GM23338 (cell line): ENCODE results near the gene ART1. TPM values are rescaled to one million over a fixed set of nuclear protein-coding genes. Genes with fewer than 3 reads are reported as not detected.

Experiments
- ATAC-seq: fragments of 200-7000 bp; cut with Tn5 transposase; 3 replicates; pipeline ENCODE4 v1.9.1; 2020
- DNase-seq: peaks from one replicate; pipeline ENCODE4 v3.0.0-alpha.2; 2015; ENCODE audit warnings: low spot score
- H2AFZ ChIP-seq: fragments of 200-600 bp; sonication (generic); 2 replicates; pipeline ENCODE4 v1.8.0; 2016; ENCODE audit warnings: antibody characterized with exemption, mild to moderate bottlenecking, moderate library complexity
- H3F3A ChIP-seq: fragments of 200-600 bp; sonication (generic); replicated peaks from 2 replicates; pipeline ENCODE4 v1.8.0; 2017; ENCODE audit warnings: antibody characterized with exemption, mixed run types, low read depth
- H3K27ac ChIP-seq: fragments of 200-600 bp; sonication (generic); 2 replicates; pipeline ENCODE4 v1.6.1; 2016; ENCODE audit warnings: low read depth
- H3K27me3 ChIP-seq: fragments of 200-600 bp; sonication (generic); 2 replicates; pipeline ENCODE4 v1.8.0; 2016; ENCODE audit warnings: mild to moderate bottlenecking, mixed run types, moderate library complexity; ENCODE audit not compliant: insufficient read depth
- H3K36me3 ChIP-seq: fragments of 200-600 bp; sonication (generic); 2 replicates; pipeline ENCODE4 v1.8.0; 2016; ENCODE audit warnings: mild to moderate bottlenecking; ENCODE audit not compliant: insufficient read depth
- H3K4me1 ChIP-seq: fragments of 200-600 bp; sonication (generic); 2 replicates; pipeline ENCODE4 v1.8.0; 2016; ENCODE audit warnings: mild to moderate bottlenecking, moderate library complexity; ENCODE audit not compliant: insufficient read depth
- H3K4me2 ChIP-seq: fragments of 200-600 bp; sonication (generic); 2 replicates; pipeline ENCODE4 v1.7.1; 2017; ENCODE audit warnings: mixed run types
- H3K4me3 ChIP-seq: fragments of 200-600 bp; sonication (generic); 2 replicates; pipeline ENCODE4 v1.6.1; 2016; ENCODE audit warnings: mixed run types
- H3K79me2 ChIP-seq: fragments of 200-600 bp; sonication (generic); replicated peaks from 2 replicates; pipeline ENCODE4 v1.8.0; 2017; ENCODE audit warnings: mild to moderate bottlenecking; ENCODE audit not compliant: insufficient read depth
- H3K9me2 ChIP-seq: fragments of 200-600 bp; sonication (generic); 2 replicates; pipeline ENCODE4 v1.8.0; 2017; ENCODE audit not compliant: insufficient read depth
- H4K20me1 ChIP-seq: fragments of 200-600 bp; sonication (generic); replicated peaks from 2 replicates; pipeline ENCODE4 v1.8.0; 2017; ENCODE audit warnings: mild to moderate bottlenecking; ENCODE audit not compliant: insufficient read depth
- H3K27ac Mint-ChIP-seq: 2 replicates; pipeline ENCODE4 v1.8.0; 2020; ENCODE audit warnings: inconsistent platforms, mild to moderate bottlenecking, moderate library complexity, mixed read lengths
- H3K27me3 Mint-ChIP-seq: 3 replicates; pipeline ENCODE4 v1.8.0; 2022; ENCODE audit warnings: low read depth, mild to moderate bottlenecking, moderate library complexity, mixed read lengths, inconsistent platforms; ENCODE audit not compliant: insufficient read depth, poor library complexity
- H3K36me3 Mint-ChIP-seq: 3 replicates; pipeline ENCODE4 v1.8.0; 2021; ENCODE audit warnings: low read depth, mild to moderate bottlenecking, inconsistent platforms, moderate library complexity, mixed read lengths
- H3K4me1 Mint-ChIP-seq: 3 replicates; pipeline ENCODE4 v1.8.0; 2020; ENCODE audit warnings: mild to moderate bottlenecking, inconsistent platforms, mixed read lengths
- H3K4me3 Mint-ChIP-seq: 3 replicates; pipeline ENCODE4 v1.8.0; 2021; ENCODE audit warnings: moderate library complexity, mild to moderate bottlenecking, inconsistent platforms, mixed read lengths
- H3K9me3 Mint-ChIP-seq: 3 replicates; pipeline ENCODE4 v1.8.0; 2020; ENCODE audit warnings: moderate library complexity, mild to moderate bottlenecking, inconsistent platforms, mixed read lengths
- CREB1 ChIP-seq: fragments of 250-450 bp; sonication (Bioruptor Pico); IDR thresholded peaks from 2 replicates; pipeline ENCODE4 v1.5.0; 2020; ENCODE audit warnings: low read depth, mild to moderate bottlenecking, moderate library complexity
- EZH2 ChIP-seq: fragments of 200-600 bp; sonication (generic); IDR thresholded peaks from one replicate; pipeline ENCODE4 v1.8.0; 2017; ENCODE audit warnings: antibody characterized with exemption, mild to moderate bottlenecking, low read depth; ENCODE audit not compliant: unreplicated experiment
- EZH2phosphoT487 ChIP-seq: fragments of 200-600 bp; sonication (generic); IDR thresholded peaks from one replicate; pipeline ENCODE4 v1.8.1; 2018; ENCODE audit warnings: antibody characterized with exemption; ENCODE audit not compliant: unreplicated experiment
- JUNB ChIP-seq: IDR thresholded peaks from one replicate; pipeline ENCODE4 v1.6.1; 2016; ENCODE audit warnings: antibody characterized with exemption; ENCODE audit not compliant: unreplicated experiment
- NANOG ChIP-seq: IDR thresholded peaks from 2 replicates; pipeline ENCODE4 v1.6.1; 2016; ENCODE audit warnings: antibody characterized with exemption, borderline replicate concordance
- POLR2AphosphoS5 ChIP-seq: IDR thresholded peaks from 2 replicates; pipeline ENCODE4 v1.6.1; 2016; ENCODE audit warnings: antibody characterized with exemption, low read depth
- STAT1 ChIP-seq: IDR thresholded peaks from one replicate; pipeline ENCODE4 v1.6.1; 2016; ENCODE audit warnings: antibody characterized with exemption; ENCODE audit not compliant: unreplicated experiment
- ZNF114 ChIP-seq: fragments of 250-450 bp; sonication (Bioruptor Pico); IDR thresholded peaks from 2 replicates; pipeline ENCODE4 v1.5.0; 2020; ENCODE audit warnings: mild to moderate bottlenecking, moderate library complexity
- ZNF331 ChIP-seq: fragments of 250-450 bp; sonication (Bioruptor Pico); IDR thresholded peaks from 2 replicates; pipeline ENCODE4 v1.5.0; 2020; ENCODE audit warnings: low read depth, mild to moderate bottlenecking, moderate library complexity
- polyA plus RNA-seq: library from polyadenylated mRNA; unstranded; fragments of >200 nt; fragmentation: Nextera tagmentation; extraction: Ambion mirVana; gene quantifications from 2 replicates; pipeline ENCODE4 v1.2.1, GENCODE V29; 2016
- total RNA-seq: library from RNA; depleted of rRNA; stranded (reverse); fragments of >200 nt; shearing (Covaris generic); gene quantifications from 2 replicates; pipeline ENCODE4 v1.2.3, GENCODE V29; 2014
- TF ChIP-seq, protein P1 (sequence below): fragments of 250-450 bp; sonication (Bioruptor Pico); IDR thresholded peaks from 2 replicates; pipeline ENCODE4 v1.5.0; 2020; ENCODE audit warnings: mild to moderate bottlenecking, moderate library complexity
- TF ChIP-seq, protein P2 (sequence below): IDR thresholded peaks from 2 replicates; pipeline ENCODE4 v1.6.1; 2016; ENCODE audit warnings: antibody characterized with exemption
- TF ChIP-seq, protein P3 (sequence below), 2 experiments: fragments of 200-600 bp in 1 of 2; sonication (generic) in 1 of 2; conservative IDR thresholded peaks; 2 replicates each; pipeline versions ENCODE4 v1.5.1 to v1.6.1; 2016 to 2017; ENCODE audit warnings: antibody characterized with exemption in 2 of 2, low read depth in 2 of 2, mild to moderate bottlenecking in 2 of 2, moderate library complexity in 1 of 2

The ART1 gene
- total and polyA plus RNA-seq, 2 experiments from 2014 or later, result not detected

DNA sequence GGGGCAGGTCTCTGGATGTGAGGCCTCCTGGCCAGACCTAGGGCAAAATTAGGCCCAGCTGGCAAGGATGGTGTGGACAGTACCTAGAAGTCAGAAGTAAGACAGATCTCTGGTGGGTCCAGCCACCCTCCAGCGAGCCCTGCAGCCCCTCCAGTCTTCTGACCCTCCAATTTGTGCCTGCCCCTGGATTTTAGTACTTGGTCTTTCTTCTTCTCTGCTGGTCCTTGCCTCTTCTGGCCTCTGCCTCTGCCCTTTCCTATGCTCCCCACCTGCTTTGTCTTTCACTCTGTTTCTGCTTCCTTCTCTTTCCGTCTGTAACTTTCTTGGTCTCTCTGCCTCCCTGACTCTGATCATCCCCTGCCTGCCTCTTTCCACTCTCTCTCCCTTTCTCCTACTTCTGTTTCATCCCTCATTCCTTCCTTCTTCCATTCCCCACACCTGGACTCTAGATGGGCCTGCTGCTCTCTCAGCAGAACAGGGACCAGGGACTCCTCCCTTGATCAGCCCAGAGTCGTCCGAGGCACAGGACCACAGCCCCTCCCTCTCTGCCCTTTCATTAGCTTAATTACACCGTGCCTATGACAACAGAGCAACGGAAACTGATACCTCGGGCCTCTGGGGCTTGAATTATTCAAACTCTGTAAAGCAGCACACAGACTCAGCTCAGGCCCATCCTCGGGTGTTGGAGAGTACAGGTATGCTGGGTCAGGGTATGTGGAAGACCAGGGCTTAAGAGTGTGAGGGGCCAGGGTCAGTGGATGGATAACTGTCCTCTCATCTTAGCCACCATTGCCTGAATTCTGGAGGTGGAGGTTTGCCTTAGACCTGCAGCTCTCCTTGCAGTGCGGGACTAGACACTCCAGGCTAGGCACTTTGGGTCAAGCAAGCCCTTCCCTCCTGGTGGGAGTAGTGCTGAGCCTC is 26.7 kb downstream of the ART1 start, which contains the start of gene CHRNA10:
TSS of gene CHRNA10 (minus strand) at position 51 of the 921 bp plus-strand sequence. CDS start 72 bp downstream, outside the sequence.
- no peak for TF ChIP-seq EZH2
- Histone ChIP-seq H3K9me2 (no peaks in the 10 kb centered on the region), H3K27me3 (no peaks in the 10 kb centered on the region), H3K4me2 (no peak within 1 kb of the TSS), H3K4me3 (no peak within 1 kb of the TSS), H4K20me1 (no peaks in the 10 kb centered on the region; the same call in 1 of the 2 replicates), H3K27ac (no peak within 1 kb of the TSS), H2AFZ (no peak within 1 kb of the TSS), H3K4me1 (no peaks in the 10 kb centered on the region), H3K36me3 (peaks cover 18% of the 10 kb centered on the region), H3K79me2 (no peaks in the 10 kb centered on the region), H3F3A (no peaks in the 10 kb centered on the region)
- H3K4me3 Mint-ChIP-seq, result no peak within 1 kb of the TSS
- H3K36me3 Mint-ChIP-seq, result peaks cover 56% of the 10 kb centered on the region
- peaks cover 2% of the 10 kb centered on the region for H3K27me3 Mint-ChIP-seq
- peak; percentile 53 for ATAC-seq
- no peaks in the 10 kb centered on the region for H3K9me3 Mint-ChIP-seq
- peak within 1 kb of the TSS; percentile 27; the same call in 1 of the 2 replicates for H3K27ac Mint-ChIP-seq
- peak; percentile 32 for DNase-seq
- peaks cover 8% of the 10 kb centered on the region for H3K4me1 Mint-ChIP-seq

DNA sequence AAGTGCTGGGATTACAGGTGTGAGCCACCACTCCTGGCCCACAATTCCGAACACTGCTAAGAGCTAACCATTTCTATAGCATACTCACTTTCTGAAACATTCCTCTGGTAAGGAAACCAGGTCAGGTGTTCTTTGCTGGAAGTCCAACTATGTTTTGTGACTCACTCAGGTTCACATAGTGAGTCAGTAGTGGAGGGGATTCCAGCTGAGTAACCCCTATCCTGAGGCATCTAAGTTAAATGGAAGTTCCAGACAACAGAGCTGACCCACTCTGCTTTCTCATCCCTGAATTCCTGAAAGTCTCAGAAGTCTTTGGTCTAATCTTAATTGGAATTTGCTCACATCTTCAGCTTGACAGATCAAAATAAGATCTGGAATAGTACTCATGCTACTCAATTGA is 29.3 kb downstream of the ART1 start:
- H4K20me1 ChIP-seq, result no peaks in the 10 kb centered on the region; the same call in 1 of the 2 replicates
- H3K36me3 Mint-ChIP-seq, result peaks cover 74% of the 10 kb centered on the region
- H2AFZ ChIP-seq, result no peak overlapping the region
- H3K27ac Mint-ChIP-seq, result no peak overlapping the region; the same call in 1 of the 2 replicates
- no peaks in the 10 kb centered on the region for H3K9me3 Mint-ChIP-seq
- no peak overlapping the region for H3K27ac ChIP-seq
- H3K4me1 Mint-ChIP-seq, result peaks cover 8% of the 10 kb centered on the region
- no peaks in the 10 kb centered on the region for H3K27me3 Mint-ChIP-seq
- no peak overlapping the region for H3K4me2 ChIP-seq
- DNase-seq (no peak), ATAC-seq (no peak)
- no peaks in the 10 kb centered on the region for H3K4me1 ChIP-seq
- no peaks in the 10 kb centered on the region for H3K79me2 ChIP-seq
- peaks cover 41% of the 10 kb centered on the region for H3K36me3 ChIP-seq
- H3K9me2 ChIP-seq, result no peaks in the 10 kb centered on the region
- H3K4me3 Mint-ChIP-seq, result no peak overlapping the region
- H3K4me3 ChIP-seq, result no peak overlapping the region
- H3K27me3 ChIP-seq, result no peaks in the 10 kb centered on the region
- 0 out of 2 replicates have a peak, but pooled peaks cover 1% of the 10 kb centered on the region for H3F3A ChIP-seq
- TF ChIP-seq EZH2 (no peak), STAT1 (no peak), CREB1 (CRISPR knock-in tag) (no peak), ZNF114 (CRISPR knock-in tag) (no peak), JUNB (no peak), EZH2phosphoT487 (no peak), POLR2AphosphoS5 (no peak), ZNF331 (CRISPR knock-in tag) (no peak), NANOG (no peak)
- TF ChIP-seq, protein P1, sequence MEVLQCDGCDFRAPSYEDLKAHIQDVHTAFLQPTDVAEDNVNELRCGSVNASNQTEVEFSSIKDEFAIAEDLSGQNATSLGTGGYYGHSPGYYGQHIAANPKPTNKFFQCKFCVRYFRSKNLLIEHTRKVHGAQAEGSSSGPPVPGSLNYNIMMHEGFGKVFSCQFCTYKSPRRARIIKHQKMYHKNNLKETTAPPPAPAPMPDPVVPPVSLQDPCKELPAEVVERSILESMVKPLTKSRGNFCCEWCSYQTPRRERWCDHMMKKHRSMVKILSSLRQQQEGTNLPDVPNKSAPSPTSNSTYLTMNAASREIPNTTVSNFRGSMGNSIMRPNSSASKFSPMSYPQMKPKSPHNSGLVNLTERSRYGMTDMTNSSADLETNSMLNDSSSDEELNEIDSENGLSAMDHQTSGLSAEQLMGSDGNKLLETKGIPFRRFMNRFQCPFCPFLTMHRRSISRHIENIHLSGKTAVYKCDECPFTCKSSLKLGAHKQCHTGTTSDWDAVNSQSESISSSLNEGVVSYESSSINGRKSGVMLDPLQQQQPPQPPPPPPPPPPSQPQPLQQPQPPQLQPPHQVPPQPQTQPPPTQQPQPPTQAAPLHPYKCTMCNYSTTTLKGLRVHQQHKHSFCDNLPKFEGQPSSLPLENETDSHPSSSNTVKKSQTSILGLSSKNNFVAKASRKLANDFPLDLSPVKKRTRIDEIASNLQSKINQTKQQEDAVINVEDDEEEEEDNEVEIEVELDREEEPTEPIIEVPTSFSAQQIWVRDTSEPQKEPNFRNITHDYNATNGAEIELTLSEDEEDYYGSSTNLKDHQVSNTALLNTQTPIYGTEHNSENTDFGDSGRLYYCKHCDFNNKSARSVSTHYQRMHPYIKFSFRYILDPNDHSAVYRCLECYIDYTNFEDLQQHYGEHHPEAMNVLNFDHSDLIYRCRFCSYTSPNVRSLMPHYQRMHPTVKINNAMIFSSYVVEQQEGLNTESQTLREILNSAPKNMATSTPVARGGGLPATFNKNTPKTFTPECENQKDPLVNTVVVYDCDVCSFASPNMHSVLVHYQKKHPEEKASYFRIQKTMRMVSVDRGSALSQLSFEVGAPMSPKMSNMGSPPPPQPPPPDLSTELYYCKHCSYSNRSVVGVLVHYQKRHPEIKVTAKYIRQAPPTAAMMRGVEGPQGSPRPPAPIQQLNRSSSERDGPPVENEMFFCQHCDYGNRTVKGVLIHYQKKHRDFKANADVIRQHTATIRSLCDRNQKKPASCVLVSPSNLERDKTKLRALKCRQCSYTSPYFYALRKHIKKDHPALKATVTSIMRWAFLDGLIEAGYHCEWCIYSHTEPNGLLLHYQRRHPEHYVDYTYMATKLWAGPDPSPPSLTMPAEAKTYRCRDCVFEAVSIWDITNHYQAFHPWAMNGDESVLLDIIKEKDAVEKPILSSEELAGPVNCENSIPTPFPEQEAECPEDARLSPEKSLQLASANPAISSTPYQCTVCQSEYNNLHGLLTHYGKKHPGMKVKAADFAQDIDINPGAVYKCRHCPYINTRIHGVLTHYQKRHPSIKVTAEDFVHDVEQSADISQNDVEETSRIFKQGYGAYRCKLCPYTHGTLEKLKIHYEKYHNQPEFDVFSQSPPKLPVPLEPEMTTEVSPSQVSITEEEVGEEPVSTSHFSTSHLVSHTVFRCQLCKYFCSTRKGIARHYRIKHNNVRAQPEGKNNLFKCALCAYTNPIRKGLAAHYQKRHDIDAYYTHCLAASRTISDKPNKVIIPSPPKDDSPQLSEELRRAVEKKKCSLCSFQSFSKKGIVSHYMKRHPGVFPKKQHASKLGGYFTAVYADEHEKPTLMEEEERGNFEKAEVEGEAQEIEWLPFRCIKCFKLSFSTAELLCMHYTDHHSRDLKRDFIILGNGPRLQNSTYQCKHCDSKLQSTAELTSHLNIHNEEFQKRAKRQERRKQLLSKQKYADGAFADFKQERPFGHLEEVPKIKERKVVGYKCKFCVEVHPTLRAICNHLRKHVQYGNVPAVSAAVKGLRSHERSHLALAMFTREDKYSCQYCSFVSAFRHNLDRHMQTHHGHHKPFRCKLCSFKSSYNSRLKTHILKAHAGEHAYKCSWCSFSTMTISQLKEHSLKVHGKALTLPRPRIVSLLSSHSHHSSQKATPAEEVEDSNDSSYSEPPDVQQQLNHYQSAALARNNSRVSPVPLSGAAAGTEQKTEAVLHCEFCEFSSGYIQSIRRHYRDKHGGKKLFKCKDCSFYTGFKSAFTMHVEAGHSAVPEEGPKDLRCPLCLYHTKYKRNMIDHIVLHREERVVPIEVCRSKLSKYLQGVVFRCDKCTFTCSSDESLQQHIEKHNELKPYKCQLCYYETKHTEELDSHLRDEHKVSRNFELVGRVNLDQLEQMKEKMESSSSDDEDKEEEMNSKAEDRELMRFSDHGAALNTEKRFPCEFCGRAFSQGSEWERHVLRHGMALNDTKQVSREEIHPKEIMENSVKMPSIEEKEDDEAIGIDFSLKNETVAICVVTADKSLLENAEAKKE (CRISPR knock-in tag), result no peak
- TF ChIP-seq, protein P2, sequence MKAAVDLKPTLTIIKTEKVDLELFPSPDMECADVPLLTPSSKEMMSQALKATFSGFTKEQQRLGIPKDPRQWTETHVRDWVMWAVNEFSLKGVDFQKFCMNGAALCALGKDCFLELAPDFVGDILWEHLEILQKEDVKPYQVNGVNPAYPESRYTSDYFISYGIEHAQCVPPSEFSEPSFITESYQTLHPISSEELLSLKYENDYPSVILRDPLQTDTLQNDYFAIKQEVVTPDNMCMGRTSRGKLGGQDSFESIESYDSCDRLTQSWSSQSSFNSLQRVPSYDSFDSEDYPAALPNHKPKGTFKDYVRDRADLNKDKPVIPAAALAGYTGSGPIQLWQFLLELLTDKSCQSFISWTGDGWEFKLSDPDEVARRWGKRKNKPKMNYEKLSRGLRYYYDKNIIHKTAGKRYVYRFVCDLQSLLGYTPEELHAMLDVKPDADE, result no peak
- TF ChIP-seq, protein P3, sequence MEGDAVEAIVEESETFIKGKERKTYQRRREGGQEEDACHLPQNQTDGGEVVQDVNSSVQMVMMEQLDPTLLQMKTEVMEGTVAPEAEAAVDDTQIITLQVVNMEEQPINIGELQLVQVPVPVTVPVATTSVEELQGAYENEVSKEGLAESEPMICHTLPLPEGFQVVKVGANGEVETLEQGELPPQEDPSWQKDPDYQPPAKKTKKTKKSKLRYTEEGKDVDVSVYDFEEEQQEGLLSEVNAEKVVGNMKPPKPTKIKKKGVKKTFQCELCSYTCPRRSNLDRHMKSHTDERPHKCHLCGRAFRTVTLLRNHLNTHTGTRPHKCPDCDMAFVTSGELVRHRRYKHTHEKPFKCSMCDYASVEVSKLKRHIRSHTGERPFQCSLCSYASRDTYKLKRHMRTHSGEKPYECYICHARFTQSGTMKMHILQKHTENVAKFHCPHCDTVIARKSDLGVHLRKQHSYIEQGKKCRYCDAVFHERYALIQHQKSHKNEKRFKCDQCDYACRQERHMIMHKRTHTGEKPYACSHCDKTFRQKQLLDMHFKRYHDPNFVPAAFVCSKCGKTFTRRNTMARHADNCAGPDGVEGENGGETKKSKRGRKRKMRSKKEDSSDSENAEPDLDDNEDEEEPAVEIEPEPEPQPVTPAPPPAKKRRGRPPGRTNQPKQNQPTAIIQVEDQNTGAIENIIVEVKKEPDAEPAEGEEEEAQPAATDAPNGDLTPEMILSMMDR (conservative IDR thresholded peaks at IDR 0.05; ENCODE audit: low read depth in 2 of 2), result no peak
